Measurements from ENCODE around the gene SLC25A21.

GRCh38 chr14:36997843-36998242 is 174.6 kb downstream of the SLC25A21 start:
- TF ChIP-seq CTCF (IDR thresholded peaks at IDR 0.05) (no peak), EZH2phosphoT487 (IDR thresholded peaks at IDR 0.05) (no peak), EZH2 (IDR thresholded peaks at IDR 0.05) (no peak)
